ENCODE measurements around the gene FBXW8.

DNA sequence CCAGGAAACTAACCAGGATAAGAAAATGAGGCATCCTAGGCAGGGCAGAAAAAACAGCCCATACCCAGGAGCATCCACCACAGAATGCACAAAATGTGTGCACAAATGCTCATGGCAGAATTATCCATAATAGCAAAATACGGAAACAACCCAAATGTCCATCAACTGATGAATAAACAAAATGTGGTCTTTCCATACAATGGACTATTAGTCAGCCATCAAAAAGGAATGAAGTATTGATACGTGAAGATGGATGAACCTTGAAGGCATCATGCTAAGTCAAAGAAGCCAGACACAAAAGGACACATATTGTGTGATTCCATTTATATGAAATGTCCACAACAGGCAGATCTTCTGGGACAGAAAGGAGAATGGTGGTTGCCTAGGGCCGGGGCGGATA is 48.6 kb upstream of the FBXW8 start:
- TF ChIP-seq CTCF (conservative IDR thresholded peaks at IDR 0.05; ENCODE audit: low read depth, low read length) (no peak), EZH2 (IDR thresholded peaks at IDR 0.05; ENCODE audit: low read length, unreplicated experiment) (no peak), EZH2phosphoT487 (IDR thresholded peaks at IDR 0.05; ENCODE audit: borderline replicate concordance, low read length) (no peak)
